ENCODE data around the gene NR5A2.

NR5A2 gene

GRCh38 chr1:200075522-200075921 is 48.0 kb downstream of the NR5A2 start:
- no peak for DNase-seq

GRCh38 chr1:200075938-200076546 is 48.5 kb downstream of the NR5A2 start:
- DNase-seq = no peak

- no peak for DNase-seq
Observed at GRCh38 chr1:200079232-200079940, 51.9 kb downstream of the NR5A2 start.

- DNase-seq = no peak
Observed at GRCh38 chr1:200081151-200081968, 53.9 kb downstream of the NR5A2 start.

- DNase-seq = no peak
Observed at GRCh38 chr1:200081969-200082245, 54.4 kb downstream of the NR5A2 start.

GRCh38 chr1:200082329-200082728 is 54.8 kb downstream of the NR5A2 start:
- no peak for DNase-seq

- no peak for DNase-seq
Observed at GRCh38 chr1:200090252-200091159, 63.0 kb downstream of the NR5A2 start.

- no peak for DNase-seq
Observed at GRCh38 chr1:200095057-200095577, 67.6 kb downstream of the NR5A2 start.

- no peak for DNase-seq
Observed at GRCh38 chr1:200096774-200097173, 69.3 kb downstream of the NR5A2 start.

GRCh38 chr1:200099040-200099439 is 71.5 kb downstream of the NR5A2 start:
- DNase-seq = no peak

GRCh38 chr1:200103966-200104583 is 76.6 kb downstream of the NR5A2 start:
- DNase-seq = no peak

- DNase-seq = no peak
Observed at GRCh38 chr1:200107004-200107470, 79.5 kb downstream of the NR5A2 start.

- DNase-seq = no peak
Observed at GRCh38 chr1:200108659-200109058, 81.1 kb downstream of the NR5A2 start.

GRCh38 chr1:200112290-200112689 is 84.8 kb downstream of the NR5A2 start:
- DNase-seq = no peak

GRCh38 chr1:200115532-200115931 is 88.0 kb downstream of the NR5A2 start:
- DNase-seq = no peak

- DNase-seq = no peak
Observed at GRCh38 chr1:200116324-200116723, 88.8 kb downstream of the NR5A2 start.

GRCh38 chr1:200118779-200119505 is 91.4 kb downstream of the NR5A2 start:
- DNase-seq = no peak

- DNase-seq = no peak
Observed at GRCh38 chr1:200121421-200121820, 93.9 kb downstream of the NR5A2 start.

GRCh38 chr1:200124309-200124708 is 96.8 kb downstream of the NR5A2 start:
- DNase-seq = no peak

GRCh38 chr1:200128081-200128480 is 100.6 kb downstream of the NR5A2 start:
- DNase-seq = no peak
